Left ventricle myocardium inferior (tissue), 1 donor: ENCODE data around the gene SLC25A44. TPM values are rescaled to one million over a fixed set of nuclear protein-coding genes. Genes with fewer than 3 reads are reported as not detected.
A peak's percentile ranks its signal among the peaks of the same experiment; 100 is the strongest.

ENCODE experiments used
- DNase-seq: peaks from one replicate; pipeline ENCODE4 v3.0.0-alpha.2; 2020
- H3K27ac ChIP-seq: fragments of 200-600 bp; replicated peaks from 2 replicates; pipeline ENCODE4 v1.8.0; 2021
- H3K27me3 ChIP-seq: fragments of 200-600 bp; 2 replicates; pipeline ENCODE4 v1.8.0; 2021; ENCODE audit warnings: low read depth
- H3K36me3 ChIP-seq: fragments of 200-600 bp; 2 replicates; pipeline ENCODE4 v1.8.0; 2021
- H3K4me1 ChIP-seq: fragments of 200-600 bp; 2 replicates; pipeline ENCODE4 v1.8.0; 2021
- H3K4me3 ChIP-seq: fragments of 200-600 bp; 2 replicates; pipeline ENCODE4 v1.8.0; 2021; ENCODE audit warnings: mild to moderate bottlenecking, moderate library complexity
- H3K9me3 ChIP-seq: fragments of 200-600 bp; replicated peaks from 2 replicates; pipeline ENCODE4 v1.8.0; 2021
- intact Hi-C: fragments of 100-400 bp; cut with micrococcal nuclease; formaldehyde crosslinking; loops from one replicate; pipeline ENCODE4 v1.11.0; 2022
- long read RNA-seq: library from polyadenylated mRNA; unstranded; transcript quantifications from one replicate; pipeline ENCODE4 v2.0.0, GENCODE V29; 2021
- total RNA-seq: library from RNA; stranded (reverse); fragmentation: NEBNext Ultra II Directional; extraction: Animal tissue kit (Norgen Biotek cat#: 25700); gene quantifications from one replicate; pipeline ENCODE4 v1.2.1, GENCODE V29; 2021
- TF ChIP-seq, protein P1 (sequence below): fragments of 200-600 bp; IDR thresholded peaks from 2 replicates; pipeline ENCODE4 v1.8.0; 2021; ENCODE audit warnings: antibody characterized with exemption, mild to moderate bottlenecking, borderline replicate concordance
- donor health status: DM: no; HTN: yes; CAD: no; lungs with severe emphysema.

SLC25A44 gene, protein sequence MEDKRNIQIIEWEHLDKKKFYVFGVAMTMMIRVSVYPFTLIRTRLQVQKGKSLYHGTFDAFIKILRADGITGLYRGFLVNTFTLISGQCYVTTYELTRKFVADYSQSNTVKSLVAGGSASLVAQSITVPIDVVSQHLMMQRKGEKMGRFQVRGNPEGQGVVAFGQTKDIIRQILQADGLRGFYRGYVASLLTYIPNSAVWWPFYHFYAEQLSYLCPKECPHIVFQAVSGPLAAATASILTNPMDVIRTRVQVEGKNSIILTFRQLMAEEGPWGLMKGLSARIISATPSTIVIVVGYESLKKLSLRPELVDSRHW
- total RNA-seq: 14.4 TPM
- long read RNA-seq, full-length matches to known transcripts: 30 of 38 reads
- long read RNA-seq, partial matches to known transcripts: 2 of 38 reads
- long read RNA-seq, other reads (novel, unspliced or antisense): 6 of 38 reads

DNA sequence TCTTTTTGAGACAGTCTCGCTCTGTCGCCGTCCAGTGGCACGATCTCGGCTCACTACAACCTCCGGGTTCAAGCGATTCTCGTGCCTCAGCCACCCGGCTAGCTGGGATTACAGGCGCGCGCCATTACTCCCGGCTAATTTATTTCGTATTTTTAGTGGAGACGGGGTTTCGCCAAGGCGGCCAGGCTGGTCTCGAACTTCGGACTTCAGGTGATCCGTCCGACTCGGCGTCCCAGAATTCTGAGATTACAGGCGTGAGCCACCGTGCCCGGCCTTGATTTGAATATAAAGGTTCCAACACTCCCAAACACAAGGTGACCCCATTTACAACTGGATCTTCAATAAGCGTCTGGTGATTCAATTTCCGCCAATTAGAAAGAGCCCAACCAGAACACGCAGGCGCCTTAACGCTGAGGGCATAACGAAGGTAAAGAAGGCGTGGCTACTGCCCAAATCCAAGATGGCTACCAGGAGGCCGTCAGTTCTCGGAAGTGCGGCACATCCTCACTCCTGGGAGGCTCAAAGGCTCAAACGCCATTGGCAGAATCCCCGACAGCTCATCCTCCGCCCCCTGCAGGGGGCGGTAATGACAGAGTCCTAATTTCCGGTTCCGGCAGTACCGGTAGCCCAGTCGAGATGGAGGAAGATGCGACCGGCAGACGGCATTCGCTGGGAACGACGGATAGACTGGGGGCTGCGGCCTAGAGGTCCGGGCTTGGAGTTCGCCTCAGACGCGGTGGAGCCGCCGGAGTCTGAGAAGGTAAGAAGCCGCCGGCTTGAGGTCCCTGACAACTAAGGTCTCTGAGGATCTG is at the start of gene SLC25A44:
Gene SLC25A44, plus strand, starts transcription at position 617 of the 812 bp plus-strand sequence. CDS start 5,744 bp downstream, outside the sequence.
- peak within 1 kb of the TSS; percentile 78 for H3K4me3 ChIP-seq
- no peaks in the 10 kb centered on the region for H3K36me3 ChIP-seq
- TF ChIP-seq, protein P1, sequence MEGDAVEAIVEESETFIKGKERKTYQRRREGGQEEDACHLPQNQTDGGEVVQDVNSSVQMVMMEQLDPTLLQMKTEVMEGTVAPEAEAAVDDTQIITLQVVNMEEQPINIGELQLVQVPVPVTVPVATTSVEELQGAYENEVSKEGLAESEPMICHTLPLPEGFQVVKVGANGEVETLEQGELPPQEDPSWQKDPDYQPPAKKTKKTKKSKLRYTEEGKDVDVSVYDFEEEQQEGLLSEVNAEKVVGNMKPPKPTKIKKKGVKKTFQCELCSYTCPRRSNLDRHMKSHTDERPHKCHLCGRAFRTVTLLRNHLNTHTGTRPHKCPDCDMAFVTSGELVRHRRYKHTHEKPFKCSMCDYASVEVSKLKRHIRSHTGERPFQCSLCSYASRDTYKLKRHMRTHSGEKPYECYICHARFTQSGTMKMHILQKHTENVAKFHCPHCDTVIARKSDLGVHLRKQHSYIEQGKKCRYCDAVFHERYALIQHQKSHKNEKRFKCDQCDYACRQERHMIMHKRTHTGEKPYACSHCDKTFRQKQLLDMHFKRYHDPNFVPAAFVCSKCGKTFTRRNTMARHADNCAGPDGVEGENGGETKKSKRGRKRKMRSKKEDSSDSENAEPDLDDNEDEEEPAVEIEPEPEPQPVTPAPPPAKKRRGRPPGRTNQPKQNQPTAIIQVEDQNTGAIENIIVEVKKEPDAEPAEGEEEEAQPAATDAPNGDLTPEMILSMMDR: peak; percentile 71
- peak; percentile 95 for DNase-seq
- no peaks in the 10 kb centered on the region for H3K27me3 ChIP-seq
- intact Hi-C loops: no loop called here
- H3K4me1 ChIP-seq: peaks cover 51% of the 10 kb centered on the region
- H3K27ac ChIP-seq: peak within 1 kb of the TSS; percentile 87
- no peaks in the 10 kb centered on the region for H3K9me3 ChIP-seq

DNA sequence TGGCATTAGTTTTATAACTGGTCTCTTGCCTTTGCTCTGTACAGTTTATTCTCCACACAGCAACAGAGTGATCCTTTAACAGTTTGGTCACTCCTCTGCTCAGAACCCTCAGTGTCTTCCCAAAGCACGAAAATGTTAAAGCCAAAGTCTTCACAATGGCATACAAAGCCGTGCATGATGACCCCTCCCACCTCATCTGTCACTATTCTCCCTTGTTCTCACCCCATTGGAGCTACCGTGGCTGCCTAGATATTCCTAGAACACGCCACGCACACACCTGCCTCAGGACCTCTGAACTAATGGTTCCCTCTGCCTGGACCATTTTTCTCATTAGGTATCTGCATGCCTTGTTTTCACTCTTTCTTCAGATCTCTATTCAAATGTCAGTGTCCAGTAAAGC is 49.2 kb upstream of the SLC25A44 start:
- H3K9me3 ChIP-seq: no peaks in the 10 kb centered on the region
- TF ChIP-seq, protein P1: no peak
- intact Hi-C loops: loop anchor here (5.0 kb wide), 1 partner anchor 78 kb away; no protein-coding TSS in a partner anchor
- H3K27me3 ChIP-seq: peaks cover 3% of the 10 kb centered on the region
- H3K4me1 ChIP-seq: peaks cover 32% of the 10 kb centered on the region
- H3K27ac ChIP-seq: no peak overlapping the region
- DNase-seq: no peak
- H3K4me3 ChIP-seq: no peak overlapping the region
- peaks cover under 1% of the 10 kb centered on the region for H3K36me3 ChIP-seq

DNA sequence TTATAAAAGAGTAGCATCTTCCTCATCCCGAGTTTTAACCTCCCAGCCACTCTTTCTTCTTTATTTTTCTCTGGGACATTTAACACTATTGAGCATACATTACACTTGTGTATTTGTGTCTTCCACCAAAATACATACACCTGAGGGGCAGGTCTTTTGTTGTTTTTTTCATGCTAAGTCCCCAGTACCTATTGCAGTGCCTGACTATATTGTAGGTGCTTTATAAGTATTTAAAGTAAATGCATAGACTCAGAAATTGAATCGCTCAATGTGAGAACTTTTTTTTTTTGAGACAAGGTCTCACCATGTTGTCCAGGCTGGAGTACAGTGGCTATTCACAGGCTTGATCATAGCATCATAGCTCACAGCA is 48.3 kb upstream of the SLC25A44 start:
- no peak for DNase-seq
- no peak overlapping the region for H3K4me3 ChIP-seq
- no peak overlapping the region for H3K27ac ChIP-seq
- no peaks in the 10 kb centered on the region for H3K9me3 ChIP-seq
- TF ChIP-seq, protein P1: no peak
- H3K36me3 ChIP-seq: no peaks in the 10 kb centered on the region
- H3K27me3 ChIP-seq: peaks cover 12% of the 10 kb centered on the region
- peaks cover 30% of the 10 kb centered on the region for H3K4me1 ChIP-seq
- intact Hi-C loops: loop anchor here (5.0 kb wide), 1 partner anchor 77 kb away; no protein-coding TSS in a partner anchor

DNA sequence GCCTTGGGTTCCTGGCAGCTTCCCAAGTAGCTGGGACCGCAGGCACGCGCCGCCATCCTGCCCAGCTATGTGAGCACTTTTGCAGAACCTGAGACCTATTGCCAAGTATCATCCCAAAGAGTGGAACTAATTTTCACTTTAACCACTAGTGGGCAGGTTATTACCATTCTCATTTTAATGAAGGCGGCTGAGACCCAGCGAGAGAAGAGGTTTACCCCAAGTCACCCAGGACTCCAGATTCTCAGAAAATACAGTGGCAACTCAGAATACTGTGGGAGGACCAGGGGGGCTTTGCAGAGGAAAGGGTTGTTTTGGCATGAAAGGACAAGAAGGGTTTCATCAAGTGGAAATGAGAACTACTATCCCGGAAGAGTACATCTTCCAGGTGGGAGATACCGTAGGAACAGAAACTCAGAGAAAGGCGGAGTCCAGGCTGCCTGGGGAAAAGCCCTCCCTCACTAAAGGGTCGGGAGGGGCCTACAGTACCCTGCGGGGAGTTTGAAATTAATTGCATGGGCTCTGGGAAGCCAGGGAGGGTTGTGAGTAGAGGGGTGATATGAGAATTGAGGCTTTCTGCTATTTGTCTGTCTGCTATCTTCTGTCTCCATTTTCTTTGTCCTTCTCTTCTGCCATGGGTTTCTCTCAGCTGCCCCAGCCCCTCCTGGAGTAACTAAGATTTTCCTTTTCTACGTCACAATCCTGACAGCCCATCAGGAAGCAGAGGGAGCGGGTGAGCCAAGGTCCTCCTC is 47.7 kb upstream of the SLC25A44 start:
- intact Hi-C loops: loop anchor here (5.0 kb wide), 1 partner anchor 76 kb away; no protein-coding TSS in a partner anchor
- DNase-seq: peak; percentile 71
- TF ChIP-seq, protein P1: peak; percentile 79
- H3K9me3 ChIP-seq: no peaks in the 10 kb centered on the region
- H3K4me3 ChIP-seq: peak overlapping the region; percentile 40
- H3K27ac ChIP-seq: no peak overlapping the region
- H3K27me3 ChIP-seq: peaks cover 18% of the 10 kb centered on the region
- H3K36me3 ChIP-seq: no peaks in the 10 kb centered on the region
- H3K4me1 ChIP-seq: peaks cover 24% of the 10 kb centered on the region
